Omental fat pad (tissue), 4 donors: ENCODE data around the gene CNTLN. TPM values are rescaled to one million over a fixed set of nuclear protein-coding genes. Genes with fewer than 3 reads are reported as not detected.
"Not testable (repeated sequence)": the region's sequence is repeated elsewhere in the genome, so short reads cannot be mapped to it uniquely, and the experiment has no call there.

ENCODE experiments used
- ATAC-seq: fragments of 150-250 bp; one replicate; pipeline ENCODE4 v1.9.1; 2016; ENCODE audit warnings: mild to moderate bottlenecking, moderate library complexity; ENCODE audit not compliant: low FRiP score
- DNase-seq: peaks from one replicate; pipeline ENCODE4 v3.0.0-alpha.2; 2019; ENCODE audit warnings: low spot score
- total RNA-seq, 4 donors: library from RNA; depleted of rRNA; stranded (reverse); fragments of >200 nt; gene quantifications; one replicate each; pipeline ENCODE4 v1.1.0, GENCODE V29; 2016
- TF ChIP-seq, protein P1 (sequence below), 3 donors: fragments of 450-650 bp; IDR thresholded peaks; one replicate each; pipeline ENCODE4 v1.5.1; 2016 to 2017; ENCODE audit warnings: antibody characterized with exemption in 3 of 3, mild to moderate bottlenecking in 3 of 3, moderate library complexity in 2 of 3

CNTLN gene
- total RNA-seq, 4 donors from 2014 or later = 7.7 to 21.1 (median 13.0) TPM

DNA sequence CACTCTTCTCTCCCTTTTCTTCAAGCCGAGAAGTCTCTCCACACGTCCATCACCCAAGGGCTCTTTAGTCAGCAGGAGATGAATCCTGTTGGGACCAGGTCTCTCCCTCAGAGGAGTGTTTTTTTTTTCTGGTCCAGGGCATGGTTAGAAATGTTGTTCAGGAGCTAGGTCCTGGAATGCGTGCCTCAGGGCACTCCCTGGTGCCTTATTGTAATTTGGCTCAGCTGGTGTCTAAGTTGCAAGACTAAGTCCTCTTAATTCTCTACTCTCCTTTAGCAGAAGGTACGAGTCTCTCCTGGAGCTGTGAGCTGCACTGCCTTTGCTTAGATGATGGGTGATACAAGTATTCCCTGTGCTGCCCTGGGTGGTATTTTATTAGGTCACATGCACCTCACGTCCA, 111.9 kb downstream of the CNTLN start:
- no peak for DNase-seq
- ATAC-seq = no peak
- TF ChIP-seq, protein P1, sequence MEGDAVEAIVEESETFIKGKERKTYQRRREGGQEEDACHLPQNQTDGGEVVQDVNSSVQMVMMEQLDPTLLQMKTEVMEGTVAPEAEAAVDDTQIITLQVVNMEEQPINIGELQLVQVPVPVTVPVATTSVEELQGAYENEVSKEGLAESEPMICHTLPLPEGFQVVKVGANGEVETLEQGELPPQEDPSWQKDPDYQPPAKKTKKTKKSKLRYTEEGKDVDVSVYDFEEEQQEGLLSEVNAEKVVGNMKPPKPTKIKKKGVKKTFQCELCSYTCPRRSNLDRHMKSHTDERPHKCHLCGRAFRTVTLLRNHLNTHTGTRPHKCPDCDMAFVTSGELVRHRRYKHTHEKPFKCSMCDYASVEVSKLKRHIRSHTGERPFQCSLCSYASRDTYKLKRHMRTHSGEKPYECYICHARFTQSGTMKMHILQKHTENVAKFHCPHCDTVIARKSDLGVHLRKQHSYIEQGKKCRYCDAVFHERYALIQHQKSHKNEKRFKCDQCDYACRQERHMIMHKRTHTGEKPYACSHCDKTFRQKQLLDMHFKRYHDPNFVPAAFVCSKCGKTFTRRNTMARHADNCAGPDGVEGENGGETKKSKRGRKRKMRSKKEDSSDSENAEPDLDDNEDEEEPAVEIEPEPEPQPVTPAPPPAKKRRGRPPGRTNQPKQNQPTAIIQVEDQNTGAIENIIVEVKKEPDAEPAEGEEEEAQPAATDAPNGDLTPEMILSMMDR (IDR thresholded peaks at IDR 0.05) = no peak

DNA sequence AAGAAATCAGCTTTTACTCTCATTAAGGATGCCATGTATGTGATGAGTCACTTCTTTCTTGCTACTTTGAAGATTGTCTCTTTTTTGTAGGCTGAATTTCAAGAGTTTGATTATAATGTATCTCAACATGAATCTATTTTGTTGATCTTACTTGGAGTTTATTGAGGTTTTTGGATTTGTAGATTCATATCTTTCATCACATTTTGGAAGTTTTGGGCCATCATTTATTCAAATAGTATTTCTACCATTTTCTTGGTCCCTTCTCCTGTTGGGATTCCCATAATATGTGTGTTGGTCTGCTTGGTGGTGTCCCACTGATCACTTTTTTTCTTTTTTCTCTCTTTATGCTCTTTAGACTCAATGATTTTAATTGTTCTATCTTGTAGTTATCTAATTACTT, 116.3 kb downstream of the CNTLN start:
- no peak for ATAC-seq
- TF ChIP-seq, protein P1 (IDR thresholded peaks at IDR 0.05) = no peak
- no peak for DNase-seq

DNA sequence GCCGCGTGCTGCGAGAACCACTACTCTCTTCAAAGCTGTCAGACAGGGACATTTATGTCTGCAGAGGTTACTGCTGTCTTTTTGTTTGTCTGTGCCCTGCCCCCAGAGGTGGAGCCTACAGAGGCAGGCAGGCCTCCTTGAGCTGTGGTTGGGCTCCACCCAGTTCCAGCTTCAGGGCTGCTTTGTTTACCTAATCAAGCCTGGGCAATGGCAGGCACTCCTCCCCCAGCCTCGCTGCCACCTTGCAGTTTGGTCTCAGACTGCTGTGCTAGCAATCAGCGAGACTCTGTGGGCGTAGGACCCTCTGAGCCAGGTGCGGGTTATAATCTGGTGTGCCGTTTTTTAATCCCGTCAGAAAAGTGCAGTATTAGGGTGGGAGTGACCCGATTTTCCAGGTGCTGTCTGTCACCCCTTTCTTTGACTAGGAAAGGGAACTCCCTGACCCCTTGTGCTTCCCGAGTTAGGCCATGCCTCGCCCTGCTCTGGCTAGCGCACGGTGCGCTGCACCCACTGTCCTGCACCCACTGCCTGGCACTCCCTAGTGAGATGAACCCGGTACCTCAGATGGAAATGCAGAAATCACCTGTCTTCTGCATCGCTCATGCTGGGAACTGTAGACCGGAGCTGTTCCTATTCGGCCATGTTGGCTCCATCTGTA, 133.8 kb downstream of the CNTLN start:
- not testable (repeated sequence) for ATAC-seq, DNase-seq

DNA sequence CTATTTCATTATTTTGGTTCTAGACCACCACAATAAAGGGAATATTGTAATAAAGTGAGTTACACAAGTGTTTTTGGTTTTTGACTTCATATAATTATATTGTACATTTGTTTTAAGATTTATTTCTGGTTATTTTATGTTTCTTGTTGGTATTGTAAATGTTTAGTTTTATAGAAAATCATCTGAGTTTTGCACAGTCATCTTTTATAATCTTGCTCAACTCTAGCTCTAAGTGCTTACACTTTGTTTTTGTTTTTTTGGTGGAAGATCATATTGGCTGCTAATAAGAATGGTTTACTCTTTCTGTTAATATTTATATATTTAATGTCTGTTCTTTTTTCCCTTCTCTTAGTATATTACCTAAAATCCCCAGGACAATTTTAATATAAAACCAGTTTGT, 135.0 kb downstream of the CNTLN start:
- ATAC-seq (no peak), DNase-seq (no peak)
- TF ChIP-seq, protein P1 (IDR thresholded peaks at IDR 0.05) = no peak

DNA sequence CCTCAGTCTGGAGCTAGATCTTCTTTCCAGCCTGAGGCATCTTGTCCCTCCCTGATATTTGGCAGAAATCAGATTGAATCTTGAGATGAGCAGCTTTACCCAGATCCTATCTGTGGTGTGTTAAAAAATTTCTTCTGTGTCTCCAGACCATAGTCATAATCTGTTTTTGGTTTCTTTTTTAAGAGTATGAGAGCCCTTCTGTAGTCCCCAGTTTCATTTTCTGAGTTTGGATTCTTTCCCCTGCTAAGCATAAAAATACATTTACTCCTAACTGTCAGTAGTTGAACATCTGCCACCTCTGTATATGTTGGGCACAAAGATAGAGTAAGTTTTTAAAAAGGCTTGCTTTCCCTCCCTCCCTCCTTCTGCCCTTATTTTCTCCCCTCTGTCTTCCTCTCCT, 137.7 kb downstream of the CNTLN start:
- DNase-seq (no peak), ATAC-seq (no peak)
- TF ChIP-seq, protein P1 (IDR thresholded peaks at IDR 0.05) = no peak

DNA sequence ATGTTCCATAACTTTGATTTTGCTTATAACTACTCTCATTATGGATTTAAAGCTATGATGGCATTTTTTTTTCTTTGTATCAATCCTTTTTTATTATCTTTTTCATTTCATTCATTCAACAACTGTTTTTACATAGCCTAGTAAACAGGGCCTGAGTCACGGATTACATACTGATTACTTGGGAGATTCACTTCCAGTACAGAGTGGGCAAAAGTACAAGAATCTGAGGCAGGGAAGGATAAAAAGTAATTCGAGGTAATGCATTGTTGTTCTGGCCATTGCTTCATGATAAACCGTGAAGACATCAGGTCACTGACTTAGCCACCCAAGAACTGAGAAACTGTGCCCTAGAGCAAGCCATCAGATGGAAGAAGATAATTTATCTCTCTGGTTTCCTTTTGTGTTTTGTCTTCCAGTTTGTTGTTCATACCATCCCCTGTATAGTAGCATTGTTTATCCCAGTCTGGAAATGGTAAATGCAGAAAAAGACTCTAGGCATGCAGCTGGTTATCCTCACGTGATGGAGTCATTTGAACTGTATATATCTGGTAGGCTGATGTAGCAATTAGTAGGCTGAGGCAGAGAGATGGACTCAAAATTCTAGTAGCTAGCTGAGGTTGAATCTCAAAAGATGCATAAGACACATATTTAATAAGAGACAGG, 145.6 kb downstream of the CNTLN start:
- DNase-seq (no peak), ATAC-seq (no peak)
- TF ChIP-seq, protein P1 (IDR thresholded peaks at IDR 0.05) = no peak

DNA sequence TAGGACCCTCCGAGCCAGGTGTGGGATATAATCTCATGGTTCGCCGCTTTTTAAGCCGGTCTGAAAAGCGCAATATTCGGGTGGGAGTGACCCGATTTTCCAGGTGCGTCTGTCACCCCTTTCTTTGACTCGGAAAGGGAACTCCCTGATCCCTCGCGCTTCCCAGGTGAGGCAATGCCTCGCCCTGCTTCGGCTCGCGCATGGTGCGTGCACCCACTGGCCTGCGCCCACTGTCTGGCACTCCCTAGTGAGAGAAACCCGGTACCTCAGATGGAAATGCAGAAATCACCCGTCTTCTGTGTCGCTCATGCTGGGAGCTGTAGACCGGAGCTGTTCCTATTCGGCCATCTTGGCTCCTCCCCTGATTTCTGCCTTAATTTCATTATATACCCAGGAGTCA, 155.8 kb downstream of the CNTLN start:
- not testable (repeated sequence) for ATAC-seq, DNase-seq

DNA sequence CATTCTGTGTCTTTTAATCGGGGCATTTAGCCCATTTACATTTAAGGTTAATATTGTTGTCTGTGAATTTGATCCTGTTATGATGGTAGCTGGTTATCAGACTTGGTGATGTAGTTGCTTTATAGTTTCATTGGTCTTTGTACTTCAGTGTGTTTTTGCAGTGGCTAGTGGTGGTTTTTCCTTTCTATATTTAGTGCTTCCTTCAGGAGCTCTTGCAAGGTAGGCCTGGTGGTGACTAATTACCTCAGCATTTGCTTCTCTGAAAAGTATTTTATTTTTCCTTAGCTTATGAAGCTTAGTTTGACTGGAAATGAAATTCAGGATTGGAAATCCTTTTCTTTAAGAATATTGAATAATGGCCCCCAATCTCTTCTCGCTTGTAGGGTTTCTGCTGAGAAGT, 156.9 kb downstream of the CNTLN start:
- DNase-seq = no peak
- ATAC-seq = no peak
- TF ChIP-seq, protein P1 (IDR thresholded peaks at IDR 0.05) = no peak
